HG02885 (cell line): Measurements from ENCODE around the gene CDC20B.

Experiments
- ATAC-seq: cut with Tn5 transposase; IDR thresholded peaks from one replicate; pipeline ENCODE4 v1.9.1; 2021; ENCODE audit warnings: mild to moderate bottlenecking; ENCODE audit not compliant: unreplicated experiment, poor library complexity

The CDC20B gene, protein sequence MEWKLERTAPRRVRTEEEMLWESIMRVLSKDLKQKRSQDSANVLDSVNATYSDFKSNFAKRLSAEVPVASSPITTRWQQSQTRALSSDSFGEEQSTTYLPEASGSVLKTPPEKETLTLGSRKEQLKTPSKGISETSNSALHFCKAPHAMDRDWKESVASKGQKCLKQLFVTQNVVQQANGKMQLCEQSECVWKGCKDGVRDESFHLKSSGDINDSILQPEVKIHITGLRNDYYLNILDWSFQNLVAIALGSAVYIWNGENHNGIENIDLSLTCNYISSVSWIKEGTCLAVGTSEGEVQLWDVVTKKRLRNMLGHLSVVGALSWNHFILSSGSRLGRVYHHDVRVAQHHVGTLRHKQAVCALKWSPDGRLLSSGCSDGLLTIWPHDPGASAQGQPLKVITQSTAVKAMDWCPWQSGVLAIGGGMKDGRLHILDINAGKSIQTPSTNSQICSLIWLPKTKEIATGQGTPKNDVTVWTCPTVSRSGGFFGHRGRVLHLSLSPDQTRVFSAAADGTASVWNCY

DNA sequence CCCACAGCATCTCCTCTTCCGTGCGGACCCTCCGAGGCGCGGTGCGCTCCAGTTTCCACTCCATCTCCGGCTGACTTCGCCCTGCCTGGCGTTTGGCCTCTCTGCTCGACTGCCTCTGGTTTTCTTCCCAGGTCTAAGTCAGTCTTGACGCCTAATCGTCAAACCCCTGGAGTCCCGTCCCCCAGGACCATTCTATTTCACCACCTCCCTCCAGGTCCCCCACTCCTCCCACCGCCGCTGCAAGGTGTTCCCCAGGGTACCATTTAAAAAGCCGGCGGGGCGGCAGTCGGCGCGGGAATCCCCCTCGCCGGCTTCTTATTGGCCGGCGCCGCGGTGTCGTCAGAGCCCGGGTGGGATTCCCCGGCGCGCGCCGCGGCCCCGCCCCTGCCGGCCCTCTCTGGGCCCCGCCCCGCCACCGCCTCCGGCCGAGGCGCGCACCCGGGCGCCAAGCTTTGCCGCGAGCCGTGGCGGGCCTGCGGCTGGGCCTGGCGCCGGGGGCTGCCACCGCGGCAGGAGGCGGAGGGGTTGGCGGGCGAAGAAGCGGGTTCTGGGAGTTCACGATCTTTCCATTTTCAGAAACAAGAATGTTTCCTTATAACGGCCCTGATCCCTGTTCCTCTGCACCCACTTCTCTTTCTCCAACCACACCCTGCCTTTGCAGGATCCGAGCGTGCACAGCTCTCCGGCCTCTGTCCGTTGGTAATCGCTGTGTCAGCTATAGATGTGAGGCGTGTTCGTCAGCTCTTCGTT lies at the start of gene CDC20B:
Gene CDC20B (minus strand): TSS at position 241 of the 750 bp plus-strand sequence. CDS start 177 bp downstream, at position 64.
- peak; percentile 95 for ATAC-seq

DNA sequence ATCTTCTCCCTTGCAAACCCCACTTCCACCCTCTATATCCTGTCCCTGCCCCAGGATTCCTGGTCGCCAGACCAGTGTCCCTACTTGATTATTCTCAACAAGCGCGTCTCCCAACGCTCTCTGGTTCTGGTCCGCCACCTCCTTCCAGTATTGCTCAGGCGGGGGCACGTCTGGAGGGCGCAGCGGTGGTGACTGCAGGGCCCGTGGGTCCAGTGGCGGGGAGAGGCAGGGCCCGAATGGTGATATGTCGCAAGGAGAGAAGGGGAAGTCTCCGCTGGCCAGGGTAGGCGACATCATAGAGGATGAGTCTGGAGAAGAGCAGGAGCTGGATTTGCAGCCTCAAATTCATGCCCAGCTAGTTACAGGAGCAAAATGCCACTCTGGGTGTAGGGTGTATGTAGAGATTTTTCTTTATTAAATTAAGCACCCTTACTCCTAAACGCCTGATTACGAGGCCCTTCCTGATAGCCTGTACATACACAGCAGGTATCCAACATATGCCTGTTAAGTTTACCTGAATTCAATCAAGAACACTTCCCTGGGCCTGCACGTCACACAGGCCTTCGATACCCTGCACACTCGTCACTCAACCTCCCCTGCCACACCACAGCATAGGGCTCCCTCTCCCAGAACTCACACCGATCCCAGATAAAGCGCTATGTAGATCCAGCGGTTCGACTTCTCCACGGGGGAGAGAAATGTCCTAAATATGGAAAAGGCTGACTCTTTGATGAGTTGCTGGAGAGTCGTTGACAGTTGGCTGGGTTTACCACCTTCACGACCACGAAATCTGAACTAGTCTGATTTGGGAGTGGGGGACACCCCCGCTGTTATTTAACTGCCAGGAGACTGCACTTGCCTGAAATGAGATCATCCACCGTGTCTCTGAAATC lies 49.4 kb upstream of the CDC20B start:
- no peak for ATAC-seq

DNA sequence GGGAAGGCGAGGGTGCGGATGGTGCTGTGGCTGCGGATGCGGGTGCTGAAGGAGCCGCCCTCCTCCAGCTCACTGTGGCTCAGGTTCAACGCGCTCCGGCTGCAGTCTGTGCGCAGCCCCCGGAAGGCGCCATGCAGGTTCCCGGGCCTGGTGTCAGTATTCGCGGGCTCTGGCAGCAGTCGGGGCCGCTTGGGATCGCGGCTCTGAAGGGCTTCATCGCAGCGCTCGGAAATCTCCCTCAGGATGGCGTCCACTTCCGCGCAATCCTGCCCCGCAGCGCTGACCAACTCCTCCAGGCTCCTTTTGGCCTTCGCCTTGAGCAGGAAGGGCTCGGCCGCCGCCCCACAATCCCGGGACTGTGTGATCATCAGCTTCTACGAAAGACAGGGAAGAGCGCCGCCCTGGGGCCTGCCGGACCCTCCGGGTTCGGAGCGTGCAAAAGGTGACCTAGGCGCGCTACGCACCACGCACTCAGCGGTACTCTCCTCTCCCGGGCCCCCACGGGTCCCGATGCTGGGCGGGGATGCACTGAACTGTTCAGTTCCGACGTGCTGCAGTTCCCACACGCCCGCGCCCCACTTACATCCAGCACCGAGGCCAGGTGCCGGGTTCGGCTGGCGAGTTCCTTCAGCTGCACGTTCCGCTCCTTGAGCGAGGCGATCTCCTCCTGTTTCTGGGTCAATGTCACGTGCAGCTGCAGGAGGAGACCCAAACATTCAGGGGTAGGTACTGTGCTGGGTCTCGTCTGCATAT lies 47.6 kb upstream of the CDC20B start:
- no peak for ATAC-seq

DNA sequence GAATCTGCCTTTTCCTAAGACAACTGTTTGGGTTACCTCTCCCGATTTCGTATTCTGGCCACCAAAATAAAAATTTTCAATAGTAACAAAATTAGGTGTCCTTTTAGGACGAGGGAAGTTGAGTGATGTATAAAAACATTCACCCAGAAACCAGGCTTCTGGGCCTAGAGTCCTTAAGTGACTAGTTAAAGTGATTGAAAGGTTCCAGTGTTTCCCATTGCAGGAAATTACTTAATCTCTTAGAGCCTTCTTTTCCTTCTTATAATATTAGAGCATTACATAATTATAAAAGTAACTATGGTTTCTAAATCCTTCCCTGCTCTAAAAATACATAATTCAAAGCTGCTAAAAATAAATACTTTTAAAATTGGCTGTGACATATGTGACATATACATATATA lies 46.8 kb upstream of the CDC20B start:
- no peak for ATAC-seq

DNA sequence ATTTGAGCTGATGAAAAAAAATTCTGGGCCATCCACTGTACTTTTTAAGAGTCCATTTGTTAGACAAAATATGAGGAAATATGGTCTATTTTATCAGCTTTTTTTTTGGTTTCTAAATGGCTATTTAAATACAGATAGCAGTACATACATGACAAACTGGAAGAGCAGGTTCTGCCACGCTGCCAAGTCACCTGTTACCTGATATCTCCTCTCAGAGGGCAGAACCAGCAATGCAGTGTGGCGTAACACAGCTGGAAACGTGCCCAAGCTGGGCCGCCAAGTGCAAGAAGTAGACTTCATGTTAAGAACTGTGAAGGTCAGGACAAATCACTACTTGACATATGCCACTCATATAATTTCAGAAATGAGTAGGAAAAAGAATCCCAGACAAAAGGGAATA lies 46.0 kb upstream of the CDC20B start:
- no peak for ATAC-seq

DNA sequence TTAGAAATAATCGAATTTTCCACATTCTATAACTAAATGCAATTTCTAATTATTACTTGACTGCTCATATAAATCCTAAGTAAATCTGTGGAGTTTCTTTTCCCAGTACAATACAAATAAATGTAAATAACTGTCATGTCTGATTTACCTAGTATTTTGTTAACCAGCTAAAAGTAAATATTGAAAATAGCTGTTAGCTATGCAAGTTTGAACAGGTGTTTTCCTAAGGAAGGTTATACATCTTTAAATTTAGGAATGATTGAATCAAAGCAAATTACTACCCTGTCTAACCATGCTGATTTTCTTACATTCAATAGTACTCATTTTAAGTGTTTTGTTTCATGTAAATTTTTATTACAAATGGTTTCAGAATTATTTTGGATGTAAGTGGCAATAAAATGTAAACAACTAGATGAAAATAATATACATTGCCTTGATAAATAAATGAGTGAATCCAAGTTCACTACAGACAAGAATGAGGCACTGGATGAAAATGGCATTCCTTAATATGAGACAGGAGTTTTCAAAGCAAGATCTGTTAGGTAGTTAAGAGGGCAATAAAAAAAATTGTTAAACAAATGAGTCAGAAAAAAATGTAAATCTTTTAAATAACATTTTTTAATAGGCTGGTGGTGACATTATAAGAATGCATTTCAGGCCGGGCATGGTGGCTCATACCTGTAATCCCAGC lies 38.4 kb upstream of the CDC20B start:
- no peak for ATAC-seq

DNA sequence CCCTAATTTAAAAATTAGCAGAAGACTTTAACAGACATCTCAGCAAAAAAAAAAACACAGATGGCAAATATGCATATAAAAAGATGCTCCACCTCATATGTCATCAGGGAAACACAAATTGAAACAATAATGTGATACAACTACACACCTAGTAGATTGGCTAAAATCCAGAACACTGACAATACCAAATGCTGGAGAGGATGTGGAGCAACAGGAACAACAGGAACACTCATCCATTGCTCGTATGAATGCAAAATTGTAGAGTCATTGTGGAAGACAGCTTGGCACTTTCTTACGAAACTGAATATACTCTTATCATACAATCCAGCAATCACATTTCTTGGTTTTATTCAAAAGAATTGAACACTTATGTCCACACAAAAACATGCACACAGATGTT lies 32.0 kb upstream of the CDC20B start:
- ATAC-seq = no peak

DNA sequence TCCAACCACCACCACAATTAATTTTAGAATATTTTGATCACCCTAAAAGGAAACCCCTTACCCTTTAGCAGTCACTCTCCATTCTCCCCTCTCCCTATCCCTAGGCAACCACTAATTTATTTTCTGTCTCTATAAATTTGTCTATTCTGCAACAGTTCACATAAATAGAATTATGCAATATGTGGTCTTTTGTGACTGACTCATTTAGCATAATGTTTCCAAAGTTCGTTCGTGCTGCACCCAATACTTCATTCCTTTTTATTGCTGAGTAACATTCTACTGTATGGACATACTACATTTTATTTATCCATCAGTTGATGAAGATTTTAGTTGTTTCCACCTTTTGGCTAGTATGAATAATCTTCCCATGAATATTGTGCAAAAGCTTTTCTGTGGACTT lies 18.2 kb upstream of the CDC20B start:
- ATAC-seq = no peak

DNA sequence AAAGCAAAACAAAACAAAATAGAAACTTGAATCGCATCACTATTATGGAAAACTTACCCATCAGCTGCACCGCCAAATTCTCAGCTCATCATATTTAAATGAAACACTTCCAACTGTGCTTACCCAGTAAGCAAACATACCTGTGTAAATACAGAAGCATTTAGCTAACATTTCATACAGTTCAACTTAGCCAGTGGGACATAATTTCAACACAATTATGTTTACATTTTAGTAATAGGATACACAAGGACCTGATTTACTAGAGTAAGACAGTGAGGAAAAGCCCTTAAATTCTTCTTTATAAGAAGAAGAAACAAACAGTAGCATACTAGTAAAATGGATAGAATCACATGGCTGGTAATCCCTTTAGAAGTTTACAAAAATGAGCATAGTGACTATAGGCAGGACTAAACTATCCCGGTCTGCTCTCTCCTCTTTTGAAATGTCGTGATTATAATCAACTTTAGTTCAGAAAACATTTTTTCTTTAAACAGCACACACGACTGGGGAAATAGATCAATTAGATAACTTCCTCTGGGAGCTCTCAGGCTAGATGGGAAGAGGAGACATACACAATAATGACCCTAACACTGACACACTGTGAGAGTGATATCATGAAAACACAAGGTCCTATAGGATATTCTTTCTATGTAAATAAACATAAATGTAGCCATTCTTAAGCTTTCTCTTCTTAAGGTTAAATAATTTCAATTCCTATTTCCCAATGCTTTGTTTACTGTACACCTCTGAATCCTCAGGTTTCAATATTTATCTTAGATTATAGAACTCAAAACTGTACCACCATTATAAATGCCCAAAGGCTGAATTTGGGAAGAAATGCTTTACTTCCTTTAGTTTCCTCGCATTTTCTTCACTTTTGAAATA lies 15.9 kb upstream of the CDC20B start:
- no peak for ATAC-seq

DNA sequence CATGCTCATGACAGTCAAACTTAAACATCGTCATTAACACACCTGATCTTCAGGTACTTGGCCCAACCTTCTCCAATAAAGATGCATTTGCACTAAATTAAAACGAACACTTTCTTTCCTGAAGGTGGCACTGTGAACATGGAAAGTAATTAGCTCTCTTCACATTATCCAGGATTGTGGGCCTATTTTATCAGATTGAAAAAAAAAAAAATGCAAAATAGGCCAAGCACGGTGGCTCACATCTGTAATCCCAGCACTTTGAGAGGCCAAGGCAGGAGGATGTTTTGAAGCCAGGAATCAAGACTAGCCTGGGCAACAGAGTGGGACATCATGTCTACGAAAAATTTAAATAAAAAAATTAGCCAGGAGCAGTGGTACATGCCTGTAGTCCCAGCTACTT lies 14.4 kb upstream of the CDC20B start:
- no peak for ATAC-seq

DNA sequence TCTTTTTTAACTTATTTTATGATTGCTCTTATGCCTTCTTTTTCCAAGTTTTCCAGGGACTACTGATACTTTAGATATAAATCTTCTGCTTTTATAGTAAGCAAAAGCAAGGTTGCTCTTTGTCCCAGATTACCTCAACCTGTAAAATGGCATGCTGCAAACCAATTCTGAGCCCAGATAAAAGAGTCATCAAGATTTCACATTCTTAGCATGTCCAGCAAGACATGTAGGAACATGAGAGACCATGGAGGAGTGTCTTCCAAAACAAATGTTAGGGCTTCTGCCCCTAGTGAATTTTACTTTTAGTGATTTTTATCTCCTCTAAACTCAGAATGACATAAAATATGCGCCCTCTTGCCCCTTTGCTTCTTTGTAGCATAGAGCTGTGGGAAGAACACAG lies 7.0 kb upstream of the CDC20B start:
- no peak for ATAC-seq

DNA sequence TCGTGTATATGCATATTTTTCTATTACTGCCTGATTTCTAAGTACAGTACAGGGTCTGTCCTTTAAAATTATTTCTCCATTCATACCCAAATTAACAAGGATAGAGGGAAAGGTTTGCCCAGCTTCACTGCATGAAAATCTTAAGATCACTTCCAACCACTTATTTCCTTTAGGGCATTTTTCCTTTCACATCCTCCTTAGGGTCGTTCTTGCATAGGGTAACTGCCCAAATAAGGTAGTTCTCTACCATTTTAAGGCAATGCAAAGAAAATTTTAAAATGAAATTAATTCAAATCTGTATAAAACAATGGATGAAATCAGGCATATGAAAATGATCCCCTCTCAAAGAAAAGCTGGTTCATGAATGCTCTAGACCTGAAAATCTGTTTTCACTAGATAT lies 4.1 kb upstream of the CDC20B start:
- no peak for ATAC-seq

DNA sequence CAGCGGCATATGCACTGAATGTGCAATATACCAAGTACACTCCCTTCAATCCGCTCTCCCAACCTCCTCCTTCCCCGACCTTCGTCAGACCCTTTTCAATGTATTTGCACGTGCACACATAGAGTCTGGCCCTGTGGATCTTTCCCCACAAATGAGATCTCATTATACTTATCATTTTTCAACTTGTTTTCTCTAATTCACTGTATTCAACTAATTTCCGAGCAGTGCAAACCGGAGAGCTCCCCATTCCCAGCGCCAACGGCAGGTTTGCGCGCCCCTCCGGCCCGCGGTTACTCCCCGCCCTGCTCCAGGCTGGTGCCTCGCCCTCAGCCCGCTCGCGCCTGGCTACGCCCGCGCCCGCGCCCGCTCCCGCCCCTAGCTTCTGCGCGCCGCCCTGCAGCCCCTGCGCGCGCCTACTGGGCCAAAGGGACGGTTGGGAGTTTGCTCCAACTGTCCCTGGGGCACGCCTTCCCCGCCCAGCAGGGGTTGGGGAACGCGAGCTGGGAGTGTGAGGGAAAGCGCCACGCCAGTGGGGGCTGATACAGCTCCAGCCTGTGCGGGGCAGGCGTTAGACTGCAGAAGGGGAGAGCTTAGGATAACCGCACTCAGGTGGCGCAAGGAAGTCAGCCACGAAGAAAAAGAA lies 3.3 kb upstream of the CDC20B start:
- ATAC-seq = no peak

DNA sequence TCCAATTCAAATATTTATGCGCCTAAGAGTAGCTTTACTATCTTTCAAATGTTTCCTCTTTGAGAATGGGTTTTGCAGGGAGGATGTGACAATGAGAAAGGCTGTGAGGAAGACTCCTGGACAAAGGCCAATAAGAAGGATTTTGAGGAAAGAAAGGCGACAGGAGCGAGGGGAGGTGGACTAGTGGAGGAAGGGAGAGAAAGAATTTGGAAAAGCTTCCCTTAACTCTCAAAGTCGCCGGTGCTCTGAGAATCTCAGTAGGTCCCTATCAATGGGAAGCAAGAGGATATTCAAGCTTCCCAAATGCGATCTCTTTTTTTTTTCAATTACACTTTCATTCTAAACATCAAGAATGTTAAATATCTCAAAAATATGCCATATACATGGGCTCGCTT lies 2.8 kb upstream of the CDC20B start:
- no peak for ATAC-seq

DNA sequence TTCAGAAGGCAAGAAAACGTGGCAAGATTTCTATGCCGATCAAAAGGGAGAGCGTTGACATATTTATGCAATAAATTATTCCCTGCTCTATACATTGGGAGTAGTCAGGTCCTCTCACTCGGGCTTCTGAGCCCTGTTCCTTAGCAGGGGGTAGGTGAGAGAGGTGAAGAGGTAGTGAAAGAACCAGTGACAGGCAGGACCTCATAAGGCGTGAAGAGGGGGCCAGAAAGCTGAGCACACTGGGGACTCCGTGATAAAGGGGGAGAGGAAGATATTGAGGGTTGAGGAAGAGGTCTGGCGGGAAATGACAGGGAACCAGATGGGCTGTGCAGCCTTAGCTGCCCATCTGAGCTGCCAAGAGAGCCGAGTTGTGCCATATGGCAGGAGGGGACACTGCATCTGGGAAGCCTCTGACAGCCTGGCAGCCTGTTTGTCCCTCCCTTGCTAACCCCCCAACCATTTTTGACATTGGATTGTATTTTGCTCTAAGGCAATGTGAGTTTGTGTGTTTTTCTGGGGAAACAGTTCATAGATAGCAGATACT lies 782 bp upstream of the CDC20B start:
- ATAC-seq = peak; percentile 3

DNA sequence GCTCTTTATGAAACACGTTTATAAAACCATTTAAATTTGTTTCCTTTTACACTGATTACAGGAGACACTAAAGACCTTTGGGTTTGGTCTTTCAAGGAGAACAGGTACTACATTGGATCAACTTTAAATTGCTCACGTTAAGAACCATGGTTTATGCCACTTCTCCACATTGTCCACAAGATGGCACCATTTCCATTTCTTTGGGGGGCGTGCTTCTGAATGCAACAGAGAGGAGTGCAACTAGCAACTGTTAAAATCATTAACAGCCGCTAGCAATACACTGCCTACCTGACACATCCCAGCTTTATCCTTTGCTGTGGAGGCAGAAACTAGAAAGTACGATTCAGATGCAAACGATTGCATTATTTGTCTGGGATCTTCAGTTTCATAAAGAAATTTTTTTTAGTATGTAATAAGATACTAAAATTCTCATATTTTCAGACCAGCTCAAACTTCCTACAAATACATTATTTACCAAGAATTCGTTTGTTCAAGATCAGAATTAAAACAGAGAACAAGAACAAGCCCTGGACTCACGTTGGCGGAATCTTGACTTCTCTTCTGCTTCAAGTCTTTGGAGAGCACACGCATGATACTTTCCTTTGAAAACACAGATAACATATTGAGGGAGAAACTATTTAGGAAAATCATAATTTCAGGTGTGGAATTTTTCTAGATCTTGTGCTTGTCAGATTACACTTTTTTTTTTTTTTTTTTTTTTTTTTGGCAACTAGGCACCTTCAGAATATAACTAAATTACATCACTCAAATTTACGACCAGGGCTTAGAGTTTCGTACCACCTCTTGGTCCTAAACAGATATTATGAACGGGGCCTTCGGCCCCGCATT lies 702 bp downstream of the CDC20B start:
- ATAC-seq = peak; percentile 60

DNA sequence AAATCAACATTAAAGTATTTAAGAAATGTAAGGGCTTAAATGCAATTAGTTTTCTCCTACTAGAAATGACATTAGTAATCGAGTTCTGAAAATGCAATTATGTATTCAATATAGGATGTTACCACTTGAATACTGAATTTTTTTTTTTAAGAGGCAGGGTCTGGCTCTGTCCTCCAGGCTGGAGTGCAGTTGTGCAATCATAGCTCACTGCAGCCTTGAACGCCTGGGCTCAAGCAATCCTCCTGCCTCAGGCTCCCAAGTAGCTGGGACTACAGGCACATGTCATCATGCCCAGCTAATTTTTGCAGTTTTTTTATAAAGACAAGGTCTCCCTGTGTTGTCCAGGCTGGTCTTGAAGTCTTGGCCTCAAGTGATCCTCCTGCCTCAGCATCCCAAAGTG lies 1.5 kb downstream of the CDC20B start:
- ATAC-seq = no peak
